Ishikawa (cell line): ENCODE measurements around the gene OMD.

Experiments used
- CEBPB ChIP-seq: IDR thresholded peaks from 2 replicates; pipeline ENCODE4 v1.6.1; 2012
- CREB1 ChIP-seq: IDR thresholded peaks from 2 replicates; pipeline ENCODE4 v1.6.1; 2012; ENCODE audit warnings: low read depth
- EGR1 ChIP-seq: IDR thresholded peaks from 2 replicates; pipeline ENCODE4 v1.6.1; 2012
- EP300 ChIP-seq: IDR thresholded peaks from 2 replicates; pipeline ENCODE4 v1.6.1; 2012; ENCODE audit warnings: borderline replicate concordance
- MAX ChIP-seq: IDR thresholded peaks from 2 replicates; pipeline ENCODE4 v1.6.1; 2012
- NFIC ChIP-seq: IDR thresholded peaks from 2 replicates; pipeline ENCODE4 v1.6.1; 2012
- RAD21 ChIP-seq: IDR thresholded peaks from 2 replicates; pipeline ENCODE4 v1.6.1; 2012; ENCODE audit warnings: low read depth
- REST ChIP-seq: IDR thresholded peaks from 2 replicates; pipeline ENCODE4 v1.6.1; 2012; ENCODE audit warnings: low read depth, mild to moderate bottlenecking
- TEAD4 ChIP-seq: IDR thresholded peaks from 2 replicates; pipeline ENCODE4 v1.6.1; 2012
- ZBTB7A ChIP-seq: IDR thresholded peaks from 2 replicates; pipeline ENCODE4 v1.6.1; 2012; ENCODE audit warnings: low read depth

GRCh38 chr9:92369075-92369474, 55.2 kb downstream of the OMD start:
- TF ChIP-seq EP300 (no peak), CREB1 (no peak), REST (no peak), RAD21 (no peak), CEBPB (no peak), ZBTB7A (no peak), MAX (no peak), EGR1 (no peak), NFIC (no peak), TEAD4 (no peak)
